CD1c-positive myeloid dendritic cell (primary cell): Measurements from ENCODE around the gene JAG2.

Source experiments
- DNase-seq: peaks from one replicate; pipeline ENCODE4 v3.0.0-alpha.2; 2016; ENCODE audit errors: extremely low spot score

Gene JAG2

GRCh38 chr14:105165761-105166485, 2.7 kb downstream of the JAG2 start:
- no peak for DNase-seq

GRCh38 chr14:105165134-105165704, 3.4 kb downstream of the JAG2 start:
- no peak for DNase-seq

- DNase-seq: no peak
Measured at GRCh38 chr14:105163040-105163742, 5.4 kb downstream of the JAG2 start.

DNA sequence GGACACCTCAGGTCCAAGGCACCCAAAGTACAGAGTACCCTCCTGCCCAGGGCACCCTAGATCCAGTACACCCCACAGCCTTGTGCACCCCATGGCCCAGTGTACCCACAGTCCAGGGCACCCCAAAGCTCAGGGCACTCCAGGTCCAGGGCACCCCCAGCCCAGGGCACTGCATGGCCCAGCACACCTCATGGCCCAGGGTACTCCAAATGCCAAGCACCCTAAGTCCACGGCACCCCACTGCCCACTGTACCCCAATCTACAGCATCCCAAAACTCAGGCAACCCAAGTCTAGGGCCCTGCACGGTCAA, 6.0 kb downstream of the JAG2 start:
- no peak for DNase-seq

DNA sequence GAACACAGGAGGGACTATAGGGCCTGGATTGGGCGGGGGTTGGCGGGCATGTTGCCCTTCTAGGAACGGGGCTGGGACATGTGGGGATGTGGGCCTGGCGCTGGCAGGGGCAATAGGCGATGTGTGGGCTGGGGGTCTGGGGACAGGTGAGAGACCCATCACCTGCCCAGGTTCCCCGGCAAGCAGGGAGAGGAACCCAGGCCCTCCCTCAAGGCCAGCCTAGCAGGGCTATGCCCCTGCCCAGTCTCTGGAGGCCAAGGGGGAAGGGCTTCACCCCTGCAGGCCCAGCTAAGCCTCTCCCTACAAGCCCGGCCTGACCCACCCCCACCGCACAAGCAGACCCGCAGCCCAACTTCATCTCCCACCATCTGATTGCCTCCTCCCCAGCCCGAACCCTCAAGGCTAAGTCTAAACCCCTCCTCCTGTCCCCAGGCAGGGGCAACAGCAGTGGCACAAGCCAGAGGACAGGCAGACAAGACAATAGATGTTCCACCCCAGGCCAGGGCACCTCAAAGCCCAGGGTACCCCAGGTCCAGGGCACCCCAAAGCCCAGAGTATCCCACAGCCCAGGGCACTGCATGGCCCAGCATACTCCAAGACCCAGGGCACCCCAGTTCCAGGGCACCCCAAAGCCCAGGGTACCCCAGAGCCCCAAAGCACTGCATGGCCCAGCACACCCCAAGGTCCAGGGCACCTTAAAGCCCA, 6.5 kb downstream of the JAG2 start:
- no peak for DNase-seq

GRCh38 chr14:105161309-105161708, 7.3 kb downstream of the JAG2 start:
- DNase-seq: no peak

DNA sequence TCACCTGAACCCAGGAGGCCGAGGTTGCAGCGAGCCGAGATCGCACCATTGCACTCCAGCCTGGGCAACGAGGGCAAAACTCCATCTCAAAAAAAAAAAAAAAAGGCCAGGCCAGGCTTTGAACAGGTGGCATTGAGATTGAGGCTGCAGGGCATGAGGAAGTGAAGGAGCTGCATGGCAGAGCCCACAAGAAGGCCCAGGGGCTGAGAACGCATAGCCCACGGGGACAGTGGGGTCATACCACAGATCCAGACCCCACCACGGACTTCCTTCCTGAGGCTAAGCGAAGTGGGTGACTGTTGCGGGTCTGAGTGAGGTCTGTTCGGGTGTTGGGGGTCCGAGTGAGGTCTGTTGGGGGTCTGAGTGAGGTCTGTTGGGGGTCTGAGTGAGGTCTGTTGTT, 7.8 kb downstream of the JAG2 start:
- no peak for DNase-seq

- no peak for DNase-seq
Measured at GRCh38 chr14:105159344-105159743, 9.2 kb downstream of the JAG2 start.

DNA sequence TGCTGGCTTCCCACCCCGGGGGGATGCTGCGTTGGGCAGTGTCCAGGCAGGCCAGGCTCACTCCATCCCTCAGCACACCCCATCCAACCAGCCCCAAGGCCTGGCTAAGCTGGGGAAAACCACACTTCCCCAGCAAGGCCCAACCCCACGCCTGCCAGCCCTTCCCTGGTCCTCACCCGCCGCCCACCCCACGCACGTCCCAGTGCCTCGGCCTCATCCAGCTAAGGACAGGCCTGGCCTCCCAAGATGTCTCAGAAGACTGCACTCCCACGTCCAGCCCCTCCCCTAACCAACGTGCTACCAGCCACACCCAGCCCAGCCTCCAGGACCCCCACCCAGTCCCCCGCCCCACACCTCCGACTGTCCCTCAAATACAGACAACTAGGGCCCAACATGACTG, 9.8 kb downstream of the JAG2 start:
- DNase-seq: no peak

DNA sequence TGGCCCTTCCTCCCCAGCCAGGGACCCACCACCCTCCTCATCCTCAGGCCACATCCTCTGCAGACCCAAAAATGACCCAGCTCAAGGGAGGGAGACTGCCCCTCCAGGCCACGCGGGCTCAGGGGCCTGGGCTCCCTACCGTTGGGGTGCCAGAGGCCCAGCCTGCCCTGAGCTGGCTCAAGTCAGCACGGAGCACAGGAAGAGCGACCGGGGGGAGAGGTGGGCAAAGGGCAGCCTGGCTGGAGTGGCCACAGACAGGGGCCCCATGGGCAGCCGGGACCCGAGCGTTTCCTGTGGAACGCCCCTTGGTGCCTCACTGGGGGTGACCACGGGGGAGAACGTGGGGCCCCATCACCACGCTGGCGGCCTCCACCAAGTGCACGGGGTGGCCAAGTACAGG, 10.7 kb downstream of the JAG2 start:
- no peak for DNase-seq

DNA sequence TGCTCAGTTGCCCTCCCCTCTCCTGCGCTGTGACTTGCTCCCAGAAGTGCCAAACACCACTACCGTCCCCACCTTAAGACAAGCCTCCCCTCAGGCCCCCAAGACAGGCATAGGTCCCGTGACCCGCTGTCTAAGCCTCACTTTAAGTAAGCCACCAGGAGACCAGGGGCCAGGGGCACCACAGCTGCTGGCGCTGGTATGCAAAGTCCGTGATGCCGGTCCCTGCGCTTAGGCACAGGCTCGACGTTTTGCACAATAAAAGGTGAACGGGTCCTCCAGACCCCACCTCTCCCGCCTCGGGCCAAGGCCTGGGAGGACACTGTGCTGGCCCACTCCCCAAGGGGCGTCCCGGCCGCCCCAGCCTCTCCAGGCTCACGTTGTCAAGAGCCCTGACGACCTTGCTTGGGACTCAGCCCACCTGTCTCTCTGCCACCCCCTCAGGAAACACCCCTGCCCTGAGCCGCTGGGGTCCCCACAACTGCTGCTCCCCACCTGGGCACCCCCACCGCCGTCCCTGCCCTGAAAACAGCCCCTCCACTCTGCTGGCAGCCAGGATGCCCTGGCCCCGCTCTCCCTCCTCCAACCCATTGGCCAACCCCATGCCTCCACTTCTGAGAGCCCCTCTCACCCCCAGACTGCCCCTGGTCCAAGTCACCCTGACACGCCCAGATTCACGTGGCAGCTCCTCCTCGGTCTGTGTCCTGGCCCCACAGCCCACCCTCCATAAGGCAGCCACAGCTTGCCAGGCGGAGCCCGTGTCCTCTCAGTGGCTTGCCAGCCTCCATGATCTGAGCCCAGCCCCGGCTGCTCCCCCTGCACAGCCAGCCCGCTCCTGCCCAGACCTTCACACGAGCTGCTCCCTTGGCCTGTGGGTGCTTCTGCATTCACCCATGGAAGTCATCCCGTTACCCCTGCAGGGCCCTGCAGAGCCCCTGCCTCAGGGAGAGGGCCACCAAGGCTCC, 11.9 kb downstream of the JAG2 start:
- DNase-seq: no peak

GRCh38 chr14:105155681-105156413, 12.7 kb downstream of the JAG2 start:
- no peak for DNase-seq

- DNase-seq: no peak
Measured at GRCh38 chr14:105155071-105155651, 13.4 kb downstream of the JAG2 start.

DNA sequence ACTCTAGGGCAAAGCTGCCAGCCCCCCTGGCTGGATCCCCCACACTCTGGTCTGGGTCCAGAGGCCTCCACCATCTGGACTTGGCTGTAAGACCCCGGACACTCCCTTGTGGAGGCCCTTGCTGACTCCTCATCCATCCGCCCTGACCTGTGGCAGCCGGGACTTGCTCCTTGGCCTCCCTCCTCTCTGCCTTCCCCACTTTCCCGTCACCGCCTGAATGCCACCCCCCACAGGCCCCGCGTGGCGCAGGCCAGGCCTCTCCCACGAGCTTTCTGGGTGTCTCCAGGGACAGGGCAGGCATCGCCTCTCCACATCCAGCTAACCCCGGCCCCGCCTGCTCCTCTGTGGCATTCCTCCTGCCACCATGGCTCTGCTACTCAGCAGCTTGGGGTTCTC, 14.1 kb downstream of the JAG2 start:
- no peak for DNase-seq

DNA sequence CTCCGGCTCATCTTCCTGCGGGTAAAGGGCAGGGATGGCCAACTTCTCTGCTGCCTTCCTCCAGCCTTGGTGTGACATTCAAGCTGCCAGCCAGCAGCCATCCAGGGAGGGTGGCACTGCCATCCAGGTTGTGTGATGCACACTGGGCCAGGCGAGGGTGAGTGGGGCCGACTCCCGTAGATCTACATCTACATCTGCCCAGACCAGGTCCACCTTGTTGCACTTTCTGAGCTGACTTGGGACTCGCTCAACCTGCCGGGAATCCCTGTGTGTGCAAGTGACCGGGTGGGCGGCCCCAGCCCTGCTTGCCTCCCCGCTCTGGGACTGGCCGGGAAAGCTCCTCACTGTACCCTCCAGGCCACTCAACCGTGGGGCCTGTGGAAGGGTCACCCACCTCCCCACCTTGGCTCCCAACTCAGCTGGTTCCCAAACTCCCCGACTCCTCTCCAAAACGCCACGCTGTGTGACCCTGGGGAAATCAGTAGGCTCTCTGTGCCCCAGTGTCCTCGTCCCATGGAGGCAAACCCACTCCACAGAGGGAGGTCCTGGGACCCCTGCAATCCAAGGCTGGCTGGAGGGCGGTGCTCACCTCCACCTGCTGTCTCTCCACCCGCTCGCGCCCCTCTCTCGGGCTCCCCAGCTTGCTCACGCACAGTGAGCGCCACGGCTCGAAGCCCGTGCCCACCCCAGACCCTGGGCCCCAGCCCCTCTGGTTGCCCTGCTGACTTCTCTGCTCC, 14.7 kb downstream of the JAG2 start:
- DNase-seq: no peak

DNA sequence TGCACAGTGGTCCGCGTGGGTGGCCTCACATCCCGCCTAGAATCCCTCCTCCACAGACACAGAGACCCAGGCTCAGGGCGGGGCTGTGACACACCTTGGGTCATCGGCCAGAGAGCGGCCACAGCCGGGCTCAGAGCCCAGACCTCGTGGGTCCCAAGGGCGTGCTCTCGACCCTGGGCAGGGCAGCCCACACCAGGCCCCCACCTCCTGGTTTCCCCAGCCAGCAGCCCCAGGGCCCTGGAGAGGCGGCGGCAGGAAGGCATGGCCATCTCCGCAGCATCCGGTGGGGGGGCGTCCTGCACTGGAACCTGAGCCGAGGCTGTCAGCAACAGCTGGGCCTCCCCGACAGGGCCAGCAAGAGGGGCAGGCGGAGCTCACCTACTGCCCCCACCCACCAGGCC, 15.2 kb downstream of the JAG2 start:
- DNase-seq: no peak

GRCh38 chr14:105152794-105153241, 15.8 kb downstream of the JAG2 start:
- DNase-seq: no peak

DNA sequence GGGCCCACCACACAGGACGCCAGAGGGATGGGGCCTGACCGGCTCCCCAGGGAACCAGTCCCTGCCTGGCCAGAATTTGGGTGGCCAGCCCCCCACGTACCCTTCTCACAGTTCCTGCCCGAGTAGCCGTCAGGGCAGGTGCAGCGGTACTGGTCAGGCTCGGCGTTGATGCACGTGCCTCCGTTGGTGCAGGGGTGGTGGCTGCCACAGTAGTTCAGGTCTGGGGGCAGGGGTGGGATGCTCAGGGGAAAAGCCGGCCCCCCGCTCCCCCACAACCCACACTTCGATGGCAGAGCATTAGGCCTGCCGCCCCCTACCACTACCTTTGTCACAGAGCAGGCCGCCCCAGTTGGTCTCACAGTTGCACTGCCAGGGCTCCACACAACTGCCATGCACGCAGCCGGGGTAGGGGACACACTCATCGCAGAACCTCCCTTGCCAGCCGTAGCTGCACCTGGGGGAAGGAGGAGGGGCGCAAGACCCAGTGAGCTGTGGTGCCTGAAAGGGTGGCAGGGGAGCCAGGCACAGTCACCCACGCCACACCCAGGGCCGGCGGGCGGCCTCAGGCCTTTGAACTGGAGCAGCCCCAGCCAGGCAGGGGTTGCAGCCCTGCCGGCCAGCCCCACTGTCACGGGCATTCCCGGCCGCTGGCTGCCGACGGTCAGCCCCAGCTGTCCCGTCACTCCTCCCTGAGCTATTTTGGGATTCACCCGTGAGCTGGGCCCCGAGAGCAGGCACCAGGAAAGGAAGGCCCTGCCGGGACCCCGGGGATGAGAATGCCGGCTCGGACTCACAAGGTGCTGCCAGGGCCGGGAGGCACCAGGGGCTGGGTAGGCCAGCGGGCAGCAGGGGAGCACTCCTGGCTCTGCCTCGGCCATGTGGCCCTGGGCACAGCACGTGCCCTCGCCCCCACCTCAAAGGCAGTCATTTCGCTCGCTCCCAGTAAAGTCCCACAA, 16.5 kb downstream of the JAG2 start:
- no peak for DNase-seq
